Measurements from ENCODE around the gene PPIP5K2. TPM values are rescaled to one million over a fixed set of nuclear protein-coding genes. Genes with fewer than 3 reads are reported as not detected.

Gene PPIP5K2
- polyA plus RNA-seq, 3 donors: 23.1 to 66.0 (median 41.1) TPM

DNA sequence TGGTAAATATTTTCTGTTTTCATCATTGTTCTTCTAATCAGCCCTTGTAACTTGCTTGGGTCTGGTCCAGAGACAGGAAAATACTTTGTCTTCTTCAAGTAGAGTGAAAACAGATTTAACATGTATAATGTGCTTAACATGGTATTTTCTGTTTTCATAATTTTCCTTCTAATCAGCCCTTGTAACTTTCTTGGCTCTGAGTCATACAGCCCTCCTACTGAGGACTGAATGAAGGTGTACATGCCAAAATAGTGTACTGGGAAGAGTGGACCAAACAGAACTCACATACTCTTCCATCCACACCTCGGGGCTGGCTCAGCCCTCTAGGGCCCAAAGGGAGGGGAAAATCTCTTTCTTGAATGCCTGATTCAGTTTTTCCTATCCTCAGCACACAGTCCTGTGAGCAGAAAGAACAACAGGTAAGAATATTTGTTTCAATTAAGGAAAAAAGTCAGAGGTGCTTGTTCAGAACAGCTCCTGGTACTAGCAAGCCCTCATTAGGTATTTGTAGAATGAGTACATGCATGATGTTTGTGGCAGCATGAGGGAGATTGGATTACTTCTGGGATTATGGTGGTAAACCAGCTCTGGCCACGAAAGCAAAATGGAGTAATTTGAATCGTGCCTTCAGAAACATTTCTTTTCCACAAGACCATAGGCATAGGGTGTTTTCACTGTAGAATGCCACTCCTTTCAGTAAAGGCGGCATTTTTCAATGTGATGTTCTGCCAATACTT lies 114.3 kb downstream of the PPIP5K2 start:
- no peaks in the 10 kb centered on the region for H3K36me3 Mint-ChIP-seq
- WGBS (ENCODE audit: insufficient coverage): no CpG with 5 or more reads among the region's 4 CpGs
- Histone ChIP-seq H3K4me3 (replicated peaks in 1 of 3; ENCODE audit: low read depth in 2 of 3, low read length in 3 of 3) (no peak overlapping the region), H3K9ac (ENCODE audit: insufficient read depth, low read length, poor library complexity, severe bottlenecking) (no peak overlapping the region), H3K27me3 (ENCODE audit: control insufficient read depth in 2 of 2, insufficient read depth in 2 of 2, low read length in 2 of 2) (no peaks in the 10 kb centered on the region), H3K27ac (ENCODE audit: low read depth in 1 of 2, low read length in 2 of 2) (no peak overlapping the region), H3K36me3 (replicated peaks in 1 of 2; ENCODE audit: control insufficient read depth in 1 of 2, insufficient read depth in 2 of 2, low read length in 2 of 2) (no peaks in the 10 kb centered on the region), H3K4me2 (replicated peaks; ENCODE audit: extremely low read depth, low read length, poor library complexity, severe bottlenecking) (no peak overlapping the region), H3K4me1 (ENCODE audit: control insufficient read depth in 1 of 2, insufficient read depth in 2 of 2, low read length in 2 of 2) (no peaks in the 10 kb centered on the region), H3K79me2 (ENCODE audit: insufficient read depth, low read length) (no peaks in the 10 kb centered on the region), H3K9me3 (replicated peaks in 1 of 2; ENCODE audit: control insufficient read depth in 1 of 2, insufficient read depth in 1 of 2, low read length in 2 of 2) (no peaks in the 10 kb centered on the region), H2AFZ (ENCODE audit: insufficient read depth, low read depth, low read length, poor library complexity, severe bottlenecking) (no peak overlapping the region), H4K20me1 (ENCODE audit: insufficient read depth, low read length) (no peaks in the 10 kb centered on the region)
- H3K9me3 Mint-ChIP-seq: peaks cover 0 to 5% (median 5%) of the 10 kb centered on the region in 7 donors
- H3K27ac Mint-ChIP-seq: no peak overlapping the region
- peaks cover 6% of the 10 kb centered on the region for H3K4me1 Mint-ChIP-seq
- TF ChIP-seq CTCF (IDR thresholded peaks at IDR 0.05): no peak
- intact Hi-C loops (cut with micrococcal nuclease): loop anchor here (5.0 to 10.0 kb wide), 2 partner anchors 240 to 243 kb away; no protein-coding TSS in a partner anchor
- H3K4me3 Mint-ChIP-seq: no peak overlapping the region
- no peak for DNase-seq
- H3K27me3 Mint-ChIP-seq (ENCODE audit: low read depth in 3 of 3): peaks cover 0 to 2% (median 0%) of the 10 kb centered on the region in 3 donors

- Mint-ChIP-seq H3K9me3 (peaks cover 0 to 14% (median 5%) of the 10 kb centered on the region in 7 donors), H3K27ac (no peak overlapping the region), H3K4me3 (no peak overlapping the region), H3K4me1 (peaks cover 2% of the 10 kb centered on the region), H3K36me3 (no peaks in the 10 kb centered on the region), H3K27me3 (ENCODE audit: low read depth in 3 of 3) (peaks cover 0 to 2% (median 0%) of the 10 kb centered on the region in 3 donors)
- TF ChIP-seq CTCF (IDR thresholded peaks at IDR 0.05): no peak
- no peaks in the 10 kb centered on the region for H4K20me1 ChIP-seq (ENCODE audit: insufficient read depth, low read length)
- H3K27ac ChIP-seq (ENCODE audit: low read depth in 1 of 2, low read length in 2 of 2): no peak overlapping the region
- intact Hi-C loops (cut with micrococcal nuclease): loop anchor here in 1 of 2 donors (10.0 kb wide), 1 partner anchor 239 kb away; no protein-coding TSS in a partner anchor
- no peak overlapping the region for H2AFZ ChIP-seq (ENCODE audit: insufficient read depth, low read depth, low read length, poor library complexity, severe bottlenecking)
- no CpG with 5 or more reads among the region's 1 CpG for WGBS (ENCODE audit: insufficient coverage)
- H3K4me1 ChIP-seq (ENCODE audit: control insufficient read depth in 1 of 2, insufficient read depth in 2 of 2, low read length in 2 of 2): no peaks in the 10 kb centered on the region
- H3K9me3 ChIP-seq (replicated peaks in 1 of 2; ENCODE audit: control insufficient read depth in 1 of 2, insufficient read depth in 1 of 2, low read length in 2 of 2): no peaks in the 10 kb centered on the region
- no peak for DNase-seq
- H3K9ac ChIP-seq (ENCODE audit: insufficient read depth, low read length, poor library complexity, severe bottlenecking): no peak overlapping the region
- H3K27me3 ChIP-seq (ENCODE audit: control insufficient read depth in 2 of 2, insufficient read depth in 2 of 2, low read length in 2 of 2): no peaks in the 10 kb centered on the region
- no peak overlapping the region for H3K4me3 ChIP-seq (replicated peaks in 1 of 3; ENCODE audit: low read depth in 2 of 3, low read length in 3 of 3)
- H3K36me3 ChIP-seq (replicated peaks in 1 of 2; ENCODE audit: control insufficient read depth in 1 of 2, insufficient read depth in 2 of 2, low read length in 2 of 2): no peaks in the 10 kb centered on the region
- no peaks in the 10 kb centered on the region for H3K79me2 ChIP-seq (ENCODE audit: insufficient read depth, low read length)
- H3K4me2 ChIP-seq (replicated peaks; ENCODE audit: extremely low read depth, low read length, poor library complexity, severe bottlenecking): no peak overlapping the region
These were observed 115.8 kb downstream of the PPIP5K2 start for GRCh38 chr5:103235891-103236290.
